Transverse colon (tissue), 4 donors: Measurements from ENCODE around the gene ISG20. TPM values are rescaled to one million over a fixed set of nuclear protein-coding genes. Genes with fewer than 3 reads are reported as not detected.

Experiments used
- DNase-seq: peaks from one replicate; pipeline ENCODE4 v3.0.0-alpha.2; 2019
- H3K27ac ChIP-seq, 4 donors: fragments of 200-600 bp; sonication (generic); 2 replicates each; pipeline ENCODE4 v1.5.1; 2016 to 2018; ENCODE audit warnings: inconsistent platforms in 4 of 4
- H3K27me3 ChIP-seq: fragments of 200-600 bp; sonication (generic); 2 replicates; pipeline ENCODE4 v1.5.1; 2017; ENCODE audit warnings: inconsistent platforms
- H3K36me3 ChIP-seq, 4 donors: fragments of 200-600 bp; sonication (generic); 2 replicates each; pipeline ENCODE4 v1.5.1; 2017 to 2019; ENCODE audit warnings: inconsistent platforms in 4 of 4
- H3K4me1 ChIP-seq, 4 donors: fragments of 200-600 bp; sonication (generic); 2 replicates each; pipeline ENCODE4 v1.5.1; 2017 to 2020; ENCODE audit warnings: inconsistent platforms in 4 of 4
- H3K4me3 ChIP-seq, 4 donors: fragments of 200-600 bp; sonication (generic); 1 replicate in 1 of 4; 2 replicates in 3 of 4; pipeline versions ENCODE4 v1.5.1 to v1.6.1; 2017 to 2019; ENCODE audit warnings: inconsistent platforms in 4 of 4
- H3K9me3 ChIP-seq, 2 donors: fragments of 200-600 bp; sonication (generic); 2 replicates each; pipeline ENCODE4 v1.5.1; 2017 to 2019; ENCODE audit warnings: inconsistent platforms in 2 of 2
- CTCF ChIP-seq, 5 experiments: fragments of 200-600 bp in 3 of 5; fragments of 450-650 bp in 2 of 5; sonication (generic) in 3 of 5; IDR thresholded peaks; 1 replicate in 2 of 5; 2 replicates in 3 of 5; pipeline ENCODE4 v1.5.1; 2016 to 2017; ENCODE audit warnings: antibody characterized with exemption in 5 of 5, inconsistent platforms in 3 of 5, mild to moderate bottlenecking in 2 of 5, moderate library complexity in 1 of 5
- EP300 ChIP-seq: sonication (generic); formaldehyde crosslinking; IDR thresholded peaks from one replicate; pipeline ENCODE4 v1.6.1; 2017; ENCODE audit warnings: antibody characterized with exemption, low read depth
- POLR2A ChIP-seq: fragments of 450-650 bp; IDR thresholded peaks from one replicate; pipeline ENCODE4 v1.6.1; 2016; ENCODE audit warnings: antibody characterized with exemption, mild to moderate bottlenecking, moderate library complexity
- POLR2AphosphoS5 ChIP-seq, 3 donors: sonication (generic); formaldehyde crosslinking; IDR thresholded peaks; one replicate each; pipeline ENCODE4 v1.6.1; 2016; ENCODE audit warnings: antibody characterized with exemption in 3 of 3
- WGBS, 2 donors: methylation state at CpG; one replicate each; pipeline ENCODE4 v1.1.5; 2018; ENCODE audit warnings: low coverage in 1 of 2; 5-methylcytosine and 5-hydroxymethylcytosine counted together
- in situ Hi-C, 4 donors: fragments of 200-750 bp; cut with MboI; loops; one replicate each; pipeline versions ENCODE4 v1.15.0 to v1.15.1; 2017; ENCODE audit warnings: low sequenced_read_pairs in 3 of 4, low pct_ligation_motif_present in 1 of 4, low pct_unique_long_range_greater_than_20kb in 1 of 4
- intact Hi-C: fragments of 100-400 bp; cut with DNase I; formaldehyde crosslinking; loops from one replicate; pipeline ENCODE4 v1.15.1; 2023; ENCODE audit warnings: low total_unique reads
- small RNA-seq, 4 donors: library from RNA; depleted of rRNA; stranded (forward); fragments of <200 nt; gene quantifications; one replicate each; pipeline ENCODE3, GENCODE V24; 2016
- total RNA-seq, 4 donors: library from RNA; depleted of rRNA; stranded (reverse); fragments of >200 nt; gene quantifications; one replicate each; pipeline ENCODE4 v1.1.0, GENCODE V29; 2016

The ISG20 gene
- total RNA-seq, 4 donors from 2014 or later, result 18.7 to 51.9 (median 38.6) TPM

GRCh38 chr15:88705769-88706165, 67.0 kb downstream of the ISG20 start:
- no peaks in the 10 kb centered on the region for H3K9me3 ChIP-seq
- WGBS, 2 donors, result 65% methylated on average over 11 of the region's 11 CpGs; no CpG with 5 or more reads in 1 of the 2 donors
- no peak for TF ChIP-seq POLR2AphosphoS5 (IDR thresholded peaks at IDR 0.05)
- TF ChIP-seq EP300, result no peak
- TF ChIP-seq POLR2A, result no peak
- TF ChIP-seq CTCF (IDR thresholded peaks at IDR 0.05), result no peak
- H3K36me3 ChIP-seq, result no peaks in the 10 kb centered on the region
- intact Hi-C loops, result no loop called here
- peaks cover 0 to 12% (median 4%) of the 10 kb centered on the region in 4 donors for H3K4me1 ChIP-seq
- in situ Hi-C loops, result no loop called here
- peak overlapping the region in 2 of 4 donors; percentile 33 to 41 for H3K27ac ChIP-seq
- DNase-seq, result no peak
- peak overlapping the region; percentile 29 to 52 (median 36) for H3K4me3 ChIP-seq
- peaks cover 57% of the 10 kb centered on the region for H3K27me3 ChIP-seq

Small RNAs within 50 kb of the gene (small RNA-seq; reads per million reads assigned to genes)
- gene MIR1179 (0 reads per million in 4 donors), gene MIR7-2 (0 to 0.83 (median 0) reads per million in 4 donors)

Other genes with a start within 250 kb of the ISG20 start
- 10 to 100 TPM in 2 of 4 donors, 1 to 10 TPM in 2; 2.8 to 30.6 (median 16.0) TPM for gene MRPL46, start 171.6 kb upstream of the ISG20 start, total RNA-seq
- gene MRPS11, start 171.3 kb upstream of the ISG20 start, total RNA-seq, result 10 to 100 TPM; 19.5 to 52.8 (median 39.4) TPM
- gene DET1, start 92.3 kb upstream of the ISG20 start, total RNA-seq, result 10 to 100 TPM in 2 of 4 donors, 1 to 10 TPM in 2; 1.8 to 11.1 (median 9.3) TPM
- 10 to 100 TPM in 1 of 4 donors, 1 to 10 TPM in 3; 1.5 to 22.7 (median 8.7) TPM for gene AEN, start 17.7 kb upstream of the ISG20 start, total RNA-seq
- gene ACAN, start 164.4 kb downstream of the ISG20 start, total RNA-seq, result under 1 TPM in 1 of 4 donors, not detected in 3; 0.14 TPM